Large intestine (tissue), 3 donors: Measurements from ENCODE around the gene GRID1. TPM values are rescaled to one million over a fixed set of nuclear protein-coding genes. Genes with fewer than 3 reads are reported as not detected.

Experiments used
- DNase-seq, 2 donors: peaks; one replicate each; pipeline versions ENCODE4 v3.0.0 to v3.0.0-alpha.2; 2013
- H3K27ac ChIP-seq: one replicate; pipeline ENCODE4 v1.5.1; 2013; ENCODE audit warnings: low read length
- H3K27me3 ChIP-seq: 2 replicates; pipeline ENCODE4 v1.6.1; 2013; ENCODE audit warnings: low read length; ENCODE audit not compliant: control insufficient read depth, insufficient read depth
- H3K36me3 ChIP-seq: 2 replicates; pipeline ENCODE4 v1.6.1; 2013; ENCODE audit warnings: low read length; ENCODE audit not compliant: control insufficient read depth, insufficient read depth
- H3K4me1 ChIP-seq: one replicate; pipeline ENCODE4 v1.6.1; 2013; ENCODE audit warnings: low read length; ENCODE audit not compliant: control insufficient read depth, insufficient read depth
- H3K4me3 ChIP-seq: one replicate; pipeline ENCODE4 v1.5.1; 2013; ENCODE audit warnings: low read length
- H3K9me3 ChIP-seq: one replicate; pipeline ENCODE4 v1.6.1; 2013; ENCODE audit warnings: mild to moderate bottlenecking, low read depth, low read length, moderate library complexity; ENCODE audit not compliant: control insufficient read depth
- WGBS: methylation state at CpG from one replicate; pipeline ENCODE4 v1.1.5; 2013; ENCODE audit warnings: low lambda C conversion rate; ENCODE audit not compliant: insufficient coverage; 5-methylcytosine and 5-hydroxymethylcytosine counted together
- polyA plus RNA-seq: library from polyadenylated mRNA; unstranded; fragments of 120-200 nt; gene quantifications from one replicate; pipeline ENCODE4 v1.2.1, GENCODE V29; 2013

GRID1 gene
- polyA plus RNA-seq, 1 donor = 1.7 TPM

DNA sequence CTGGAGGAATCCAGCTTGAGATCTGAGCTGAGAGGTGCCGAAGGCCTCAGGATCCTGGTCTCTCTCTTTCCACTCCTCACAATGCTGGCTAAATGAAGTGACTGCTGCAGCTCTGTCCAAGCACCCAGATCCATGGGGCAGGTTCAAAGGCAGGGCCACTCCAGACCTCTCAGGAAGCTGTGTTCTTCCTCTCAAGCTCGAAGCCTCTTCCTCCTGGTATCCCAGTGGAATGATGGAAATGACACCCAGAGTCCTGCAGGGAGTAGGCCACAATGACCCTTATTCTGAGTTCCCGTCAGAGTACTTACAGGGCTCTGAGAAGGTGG lies 574.1 kb downstream of the GRID1 start:
- no peak for DNase-seq
- Histone ChIP-seq H3K27me3 (no peaks in the 10 kb centered on the region), H3K27ac (no peak overlapping the region), H3K36me3 (no peaks in the 10 kb centered on the region), H3K4me1 (no peaks in the 10 kb centered on the region), H3K9me3 (no peaks in the 10 kb centered on the region), H3K4me3 (no peak overlapping the region)
- whole genome bisulfite sequencing = no CpG with 5 or more reads among the region's 3 CpGs

DNA sequence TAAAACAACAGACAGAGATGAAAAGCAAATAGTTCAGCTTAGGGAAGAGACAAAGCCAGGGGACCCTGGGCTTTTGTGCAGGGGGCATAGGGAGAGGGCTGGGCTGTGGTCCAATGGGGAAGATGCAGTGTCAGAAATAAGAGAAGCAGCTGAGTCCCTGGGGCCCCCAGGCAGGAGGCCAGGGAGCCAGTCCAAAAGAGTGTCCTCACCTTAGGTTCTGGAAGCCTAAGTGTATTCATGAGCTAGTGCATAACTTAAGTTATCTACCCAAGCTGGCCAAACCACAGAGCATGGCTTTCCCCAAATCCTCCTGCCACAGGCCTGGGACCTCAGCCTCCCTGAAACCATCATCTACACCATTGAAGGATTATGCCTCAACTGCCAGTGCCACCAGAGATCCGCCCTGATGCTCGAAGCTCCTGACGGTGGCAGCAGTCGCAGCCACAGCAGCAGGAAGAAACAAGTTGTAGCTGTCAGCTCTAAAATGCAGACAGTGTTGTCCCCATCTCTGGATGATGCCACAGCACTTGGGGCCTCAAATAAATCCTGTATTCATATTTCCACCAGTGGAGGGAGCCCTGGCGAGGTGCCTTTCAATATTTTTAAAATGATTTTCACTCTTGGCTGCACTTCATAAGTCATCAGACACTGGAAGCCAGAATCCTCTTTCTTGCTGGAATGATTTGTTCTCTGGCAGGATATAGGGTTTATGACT lies 574.6 kb downstream of the GRID1 start:
- H3K27ac ChIP-seq = no peak overlapping the region
- 40% methylated on average over 1 of the region's 5 CpGs for WGBS

DNA sequence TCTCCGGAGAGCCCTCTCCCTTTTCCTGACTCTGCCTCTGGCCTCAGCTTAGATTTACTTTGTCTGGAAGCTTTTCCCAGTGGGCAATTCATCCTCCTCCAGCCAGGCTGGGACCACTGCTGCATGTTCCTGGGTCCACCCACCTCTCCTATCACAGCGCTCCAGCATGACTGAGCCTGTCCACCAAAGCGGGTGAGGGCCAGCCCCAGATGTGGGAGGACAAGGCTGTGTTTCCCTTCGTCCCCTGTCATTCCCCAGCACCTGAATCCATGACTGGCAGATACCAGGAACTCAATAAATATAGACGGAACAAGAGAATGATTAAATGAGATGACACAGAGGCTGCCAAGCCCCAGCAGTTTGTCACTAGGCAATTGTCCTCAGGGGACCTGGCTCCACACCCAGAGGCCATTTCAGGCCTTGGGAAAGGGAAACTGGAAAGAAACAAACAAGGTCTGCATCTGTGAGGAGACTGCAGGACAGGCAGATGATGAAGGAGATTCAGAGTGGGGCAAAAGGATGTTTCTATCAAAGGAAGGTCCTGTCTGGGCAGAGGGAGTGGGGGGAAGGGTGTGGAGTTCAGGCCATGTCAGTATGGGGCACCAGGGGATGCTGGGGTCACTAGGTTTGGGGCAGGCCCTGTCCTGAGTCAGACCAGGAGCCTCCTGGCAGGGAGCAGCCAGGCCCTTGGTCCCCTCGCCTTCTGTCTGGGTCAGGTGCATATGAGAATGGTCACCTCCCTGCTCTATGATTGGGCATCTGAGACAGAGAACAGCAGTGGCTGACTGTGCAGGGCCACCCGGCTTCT lies 576.4 kb downstream of the GRID1 start:
- Histone ChIP-seq H3K4me1 (no peaks in the 10 kb centered on the region), H3K9me3 (no peaks in the 10 kb centered on the region), H3K36me3 (no peaks in the 10 kb centered on the region), H3K4me3 (no peak overlapping the region), H3K27me3 (no peaks in the 10 kb centered on the region), H3K27ac (no peak overlapping the region)
- no CpG with 5 or more reads among the region's 7 CpGs for WGBS
- no peak for DNase-seq

More for the DNA sequence above, 574.6 kb downstream of the GRID1 start:
- Histone ChIP-seq H3K4me3 (no peak overlapping the region), H3K9me3 (no peaks in the 10 kb centered on the region), H3K27me3 (no peaks in the 10 kb centered on the region), H3K36me3 (no peaks in the 10 kb centered on the region), H3K4me1 (no peaks in the 10 kb centered on the region)
- DNase-seq = no peak

DNA sequence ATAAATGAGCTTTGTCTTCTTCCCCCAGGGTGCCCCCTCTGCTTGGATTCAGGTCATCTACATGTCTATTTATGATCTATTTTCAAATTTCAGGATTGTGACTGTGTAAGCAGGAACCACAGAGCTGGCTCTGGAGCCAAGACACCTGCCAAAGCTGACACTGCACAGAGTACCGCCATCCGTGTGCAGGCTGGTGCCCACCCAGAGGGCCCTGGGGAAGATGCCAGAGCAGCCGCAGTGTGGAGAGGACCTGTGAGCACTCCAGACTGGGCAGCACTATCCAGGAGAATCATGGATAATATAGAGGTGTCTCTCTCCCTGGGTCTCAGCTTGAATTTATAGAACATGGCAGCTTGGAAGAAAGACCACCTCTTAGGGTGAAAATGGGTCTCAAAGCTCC lies 577.5 kb downstream of the GRID1 start:
- WGBS = no CpG with 5 or more reads among the region's 3 CpGs
- no peaks in the 10 kb centered on the region for H3K36me3 ChIP-seq
- H3K4me3 ChIP-seq = no peak overlapping the region
- H3K9me3 ChIP-seq = no peaks in the 10 kb centered on the region
- DNase-seq = no peak
- H3K4me1 ChIP-seq = no peaks in the 10 kb centered on the region
- peaks cover 1% of the 10 kb centered on the region for H3K27me3 ChIP-seq
- no peak overlapping the region for H3K27ac ChIP-seq

DNA sequence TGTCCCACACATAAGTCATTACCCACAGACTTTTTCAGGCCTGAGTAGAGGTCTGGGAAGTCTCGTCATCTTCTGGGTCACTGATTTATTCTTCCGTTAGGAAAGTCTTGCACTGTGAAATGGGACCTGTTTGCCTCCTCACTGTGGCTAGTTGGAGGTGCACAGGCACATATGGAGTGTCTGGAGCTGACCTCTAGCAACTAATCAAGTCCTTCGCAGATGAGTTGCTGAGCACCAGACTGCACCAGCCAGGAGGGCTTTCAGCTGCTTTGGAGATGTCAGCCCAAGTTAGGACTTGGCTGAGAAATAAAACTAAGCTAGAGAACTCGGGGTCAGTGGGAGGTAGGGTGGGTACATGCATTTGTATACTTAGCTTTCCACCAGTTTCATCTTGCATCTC lies 578.0 kb downstream of the GRID1 start:
- DNase-seq = no peak
- Histone ChIP-seq H3K4me3 (no peak overlapping the region), H3K36me3 (no peaks in the 10 kb centered on the region), H3K9me3 (no peaks in the 10 kb centered on the region), H3K27me3 (peaks cover 2% of the 10 kb centered on the region), H3K4me1 (no peaks in the 10 kb centered on the region), H3K27ac (no peak overlapping the region)
- WGBS = 100% methylated on average over 1 of the region's 4 CpGs

DNA sequence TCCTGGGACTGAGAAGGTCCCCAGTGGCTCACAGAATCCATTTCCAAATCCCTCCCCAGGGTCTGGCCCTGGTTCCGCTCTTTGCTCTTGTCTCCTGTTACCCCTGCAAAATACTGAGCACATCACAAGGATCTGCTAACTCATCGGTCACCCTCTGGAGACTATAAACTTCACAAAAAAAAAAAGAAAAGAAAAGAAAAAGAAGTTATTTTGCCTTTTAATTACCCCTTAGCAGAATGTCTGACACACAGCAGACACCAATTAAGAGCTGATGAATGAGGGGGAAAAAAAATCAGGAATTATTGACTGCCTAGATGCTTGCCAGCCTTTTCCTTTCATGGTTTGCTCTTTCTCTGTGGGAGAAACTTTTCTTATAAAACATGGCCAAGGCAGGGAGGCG lies 578.7 kb downstream of the GRID1 start:
- peaks cover 2% of the 10 kb centered on the region for H3K27me3 ChIP-seq
- no peak overlapping the region for H3K27ac ChIP-seq
- H3K9me3 ChIP-seq = no peaks in the 10 kb centered on the region
- H3K36me3 ChIP-seq = no peaks in the 10 kb centered on the region
- WGBS = no CpG with 5 or more reads among the region's 3 CpGs
- H3K4me1 ChIP-seq = no peaks in the 10 kb centered on the region
- DNase-seq = no peak
- no peak overlapping the region for H3K4me3 ChIP-seq

DNA sequence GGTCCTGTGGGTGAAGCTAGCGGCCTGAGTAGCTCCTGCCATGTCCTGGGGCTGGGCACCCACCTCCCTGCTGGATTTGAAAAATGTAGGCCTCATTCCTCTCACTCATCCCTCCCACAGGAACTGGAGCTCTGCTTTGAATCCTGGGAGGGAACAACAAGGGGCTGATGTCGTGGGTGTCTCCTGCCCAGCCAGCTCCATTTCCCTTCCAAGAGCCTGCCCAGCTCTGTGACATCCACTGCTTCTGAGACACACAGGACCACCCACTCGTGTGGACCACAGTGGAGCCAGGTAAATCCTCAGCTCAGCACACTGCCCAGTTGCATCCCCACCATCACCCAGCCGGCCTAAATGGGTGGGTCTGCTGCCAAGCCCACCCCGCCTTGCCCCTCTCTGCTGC lies 579.2 kb downstream of the GRID1 start:
- WGBS = no CpG with 5 or more reads among the region's 5 CpGs
- Histone ChIP-seq H3K4me1 (no peaks in the 10 kb centered on the region), H3K4me3 (no peak overlapping the region), H3K27ac (no peak overlapping the region), H3K27me3 (peaks cover 2% of the 10 kb centered on the region), H3K36me3 (no peaks in the 10 kb centered on the region), H3K9me3 (no peaks in the 10 kb centered on the region)
- DNase-seq = no peak

DNA sequence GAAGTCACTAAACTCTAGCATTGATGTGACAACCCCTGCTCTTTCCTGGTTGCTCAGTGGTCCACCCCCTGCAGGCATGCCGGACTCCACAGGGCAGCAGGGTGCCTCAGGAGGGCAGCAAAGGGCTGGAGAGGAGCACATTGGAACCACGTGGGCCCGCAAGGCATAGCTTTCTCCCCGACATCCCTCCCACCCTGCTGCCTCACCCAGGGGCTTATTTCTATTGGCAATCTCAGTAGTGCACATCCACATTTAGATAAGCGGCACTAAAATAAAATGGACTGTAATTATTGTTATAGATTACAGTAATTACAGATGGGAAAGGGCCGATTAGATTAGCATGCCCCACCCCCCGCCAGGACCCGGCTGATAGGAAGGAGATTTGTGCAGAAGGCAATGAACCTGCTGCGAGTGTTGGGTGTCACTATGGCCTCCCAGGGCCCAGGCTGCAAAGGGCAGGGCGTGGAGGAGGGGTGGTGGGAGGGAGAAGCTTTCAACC lies 580.1 kb downstream of the GRID1 start:
- peak; percentile 27 to 39 for DNase-seq
- no peak overlapping the region for H3K27ac ChIP-seq
- no CpG with 5 or more reads among the region's 10 CpGs for WGBS
- H3K36me3 ChIP-seq = no peaks in the 10 kb centered on the region
- H3K4me1 ChIP-seq = no peaks in the 10 kb centered on the region
- no peak overlapping the region for H3K4me3 ChIP-seq
- H3K27me3 ChIP-seq = peaks cover 2% of the 10 kb centered on the region
- H3K9me3 ChIP-seq = no peaks in the 10 kb centered on the region

DNA sequence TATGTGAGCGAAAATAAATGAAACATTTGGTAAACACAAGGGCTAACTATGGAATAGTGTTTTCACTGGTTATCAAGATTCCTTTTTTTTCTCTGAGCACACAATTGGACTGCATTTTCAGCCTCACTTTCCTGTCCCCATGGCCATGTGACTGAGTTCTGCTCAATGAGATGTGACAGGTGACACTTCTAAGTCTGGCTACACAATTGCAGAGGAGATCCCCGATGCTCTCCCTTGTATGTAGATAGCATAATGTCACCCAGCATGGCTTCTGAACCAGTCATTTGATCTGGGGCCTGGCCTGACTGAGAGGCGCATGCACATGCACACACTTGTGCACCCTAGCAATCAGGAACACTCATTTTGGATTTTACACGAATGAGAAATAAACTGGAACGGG lies 581.8 kb downstream of the GRID1 start:
- Histone ChIP-seq H3K4me1 (no peaks in the 10 kb centered on the region), H3K27ac (no peak overlapping the region), H3K4me3 (no peak overlapping the region), H3K27me3 (peaks cover 2% of the 10 kb centered on the region), H3K36me3 (no peaks in the 10 kb centered on the region), H3K9me3 (no peaks in the 10 kb centered on the region)
- no CpG with 5 or more reads among the region's 5 CpGs for WGBS
- DNase-seq = no peak

DNA sequence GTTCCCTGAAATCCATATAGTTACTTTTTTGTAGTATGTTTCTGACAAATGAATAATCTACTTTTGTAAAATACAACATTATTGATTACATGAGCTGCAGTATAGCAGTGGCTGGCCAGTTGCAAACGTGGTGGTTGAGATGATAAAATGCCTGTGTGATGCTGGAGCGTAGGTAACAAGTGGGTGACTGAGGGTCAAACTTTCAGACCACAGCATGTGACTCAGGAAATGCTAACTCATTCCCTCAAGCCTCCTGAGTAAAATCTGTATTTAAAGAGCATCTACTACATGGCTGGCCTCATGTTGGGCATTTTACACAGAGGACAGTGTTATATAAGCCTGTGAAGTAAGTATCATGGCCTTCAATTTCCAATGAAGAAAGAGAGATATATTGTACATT lies 585.2 kb downstream of the GRID1 start:
- no peaks in the 10 kb centered on the region for H3K36me3 ChIP-seq
- DNase-seq = no peak
- WGBS = no CpG with 5 or more reads among the region's 2 CpGs

More for the DNA sequence above, 585.2 kb downstream of the GRID1 start:
- Histone ChIP-seq H3K27me3 (peaks cover 2% of the 10 kb centered on the region), H3K4me3 (no peak overlapping the region), H3K27ac (no peak overlapping the region), H3K9me3 (no peaks in the 10 kb centered on the region), H3K4me1 (no peaks in the 10 kb centered on the region)
